Progenitor cell of endocrine pancreas (in vitro differentiated cells): ENCODE results near the gene MVB12B. TPM values are rescaled to one million over a fixed set of nuclear protein-coding genes. Genes with fewer than 3 reads are reported as not detected.

Source experiments
- DNase-seq: peaks from one replicate; pipeline ENCODE4 v3.0.0; 2021; ENCODE audit warnings: low spot score; ENCODE audit not compliant: unreplicated experiment
- H3K27ac Mint-ChIP-seq: 2 replicates; pipeline ENCODE4 v1.8.0; 2021; ENCODE audit warnings: mild to moderate bottlenecking, moderate library complexity, mixed read lengths
- H3K27me3 Mint-ChIP-seq: 2 replicates; pipeline ENCODE4 v1.8.0; 2021; ENCODE audit warnings: mixed read lengths
- H3K36me3 Mint-ChIP-seq: 2 replicates; pipeline ENCODE4 v1.8.0; 2022; ENCODE audit warnings: mixed read lengths; ENCODE audit not compliant: insufficient read depth
- H3K4me1 Mint-ChIP-seq: 2 replicates; pipeline ENCODE4 v1.8.0; 2021; ENCODE audit warnings: low read depth, mixed read lengths
- H3K4me3 Mint-ChIP-seq: 2 replicates; pipeline ENCODE4 v1.8.0; 2021; ENCODE audit warnings: low read depth, mild to moderate bottlenecking, moderate library complexity, mixed read lengths
- H3K9me3 Mint-ChIP-seq: 2 replicates; pipeline ENCODE4 v1.8.0; 2021; ENCODE audit warnings: low read depth, mixed read lengths
- total RNA-seq: library from RNA; stranded (reverse); gene quantifications from 2 replicates; pipeline ENCODE4 v1.2.1, GENCODE V29; 2021
- TF ChIP-seq, protein P1 (sequence below): fragments of 200-600 bp; sonication (generic); IDR thresholded peaks from one replicate; pipeline ENCODE4 v1.5.0; 2021; ENCODE audit warnings: antibody characterized with exemption, mild to moderate bottlenecking; ENCODE audit not compliant: unreplicated experiment

The MVB12B gene
- total RNA-seq, 1 donor from 2014 or later = 34.6 TPM

DNA sequence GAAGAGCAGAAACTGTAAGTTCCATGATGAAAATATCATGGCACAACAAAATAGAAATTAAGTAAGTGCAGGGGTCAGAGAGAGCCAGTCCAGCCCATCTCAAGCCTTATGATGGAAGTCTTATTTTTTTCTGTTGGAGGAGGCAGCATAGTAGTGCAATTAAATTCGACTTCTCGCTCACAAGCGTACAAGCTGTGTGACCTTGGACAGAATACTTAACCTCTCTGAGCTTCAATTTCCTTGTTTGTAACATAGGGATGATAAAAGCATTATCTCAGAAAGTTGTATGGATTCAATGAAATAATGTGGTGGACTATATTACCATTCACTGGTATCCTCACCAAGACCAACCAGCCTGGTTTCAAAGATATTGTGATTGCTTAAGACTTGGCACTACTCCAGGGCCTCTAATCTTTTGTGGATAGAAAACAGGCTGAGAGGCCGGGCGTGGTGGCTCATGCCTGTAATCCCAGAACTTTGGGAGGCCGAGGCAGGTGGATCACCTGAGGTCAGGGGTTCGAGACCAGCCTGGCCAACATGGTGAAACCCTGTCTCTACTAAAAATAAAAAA is 26.8 kb upstream of the MVB12B start:
- no peak for DNase-seq
- H3K9me3 Mint-ChIP-seq = no peaks in the 10 kb centered on the region
- peaks cover 14% of the 10 kb centered on the region for H3K27me3 Mint-ChIP-seq
- H3K4me1 Mint-ChIP-seq = peaks cover 2% of the 10 kb centered on the region
- TF ChIP-seq, protein P1, sequence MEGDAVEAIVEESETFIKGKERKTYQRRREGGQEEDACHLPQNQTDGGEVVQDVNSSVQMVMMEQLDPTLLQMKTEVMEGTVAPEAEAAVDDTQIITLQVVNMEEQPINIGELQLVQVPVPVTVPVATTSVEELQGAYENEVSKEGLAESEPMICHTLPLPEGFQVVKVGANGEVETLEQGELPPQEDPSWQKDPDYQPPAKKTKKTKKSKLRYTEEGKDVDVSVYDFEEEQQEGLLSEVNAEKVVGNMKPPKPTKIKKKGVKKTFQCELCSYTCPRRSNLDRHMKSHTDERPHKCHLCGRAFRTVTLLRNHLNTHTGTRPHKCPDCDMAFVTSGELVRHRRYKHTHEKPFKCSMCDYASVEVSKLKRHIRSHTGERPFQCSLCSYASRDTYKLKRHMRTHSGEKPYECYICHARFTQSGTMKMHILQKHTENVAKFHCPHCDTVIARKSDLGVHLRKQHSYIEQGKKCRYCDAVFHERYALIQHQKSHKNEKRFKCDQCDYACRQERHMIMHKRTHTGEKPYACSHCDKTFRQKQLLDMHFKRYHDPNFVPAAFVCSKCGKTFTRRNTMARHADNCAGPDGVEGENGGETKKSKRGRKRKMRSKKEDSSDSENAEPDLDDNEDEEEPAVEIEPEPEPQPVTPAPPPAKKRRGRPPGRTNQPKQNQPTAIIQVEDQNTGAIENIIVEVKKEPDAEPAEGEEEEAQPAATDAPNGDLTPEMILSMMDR = no peak
- H3K27ac Mint-ChIP-seq = peak overlapping the region; percentile 29
- no peak overlapping the region for H3K4me3 Mint-ChIP-seq
- H3K36me3 Mint-ChIP-seq = no peaks in the 10 kb centered on the region

DNA sequence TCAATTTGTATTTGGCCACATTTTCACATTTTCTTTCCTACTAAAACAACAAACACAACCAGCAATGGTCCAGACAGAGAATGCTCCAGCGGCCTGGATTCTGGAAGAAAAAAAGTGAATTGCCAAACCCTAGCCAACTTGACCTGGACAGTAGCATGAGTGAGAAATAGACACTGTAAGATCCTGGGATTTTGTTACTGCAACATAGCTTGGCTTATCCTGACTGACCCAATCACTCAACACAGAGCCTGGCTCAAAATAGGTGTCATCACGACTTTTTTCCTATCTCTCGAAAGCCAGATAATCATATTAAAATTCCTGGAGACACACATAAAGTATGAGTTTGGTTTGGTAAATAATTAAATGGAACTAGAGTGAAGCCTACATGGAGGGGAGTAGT is 25.4 kb upstream of the MVB12B start:
- H3K4me1 Mint-ChIP-seq = peaks cover 2% of the 10 kb centered on the region

DNA sequence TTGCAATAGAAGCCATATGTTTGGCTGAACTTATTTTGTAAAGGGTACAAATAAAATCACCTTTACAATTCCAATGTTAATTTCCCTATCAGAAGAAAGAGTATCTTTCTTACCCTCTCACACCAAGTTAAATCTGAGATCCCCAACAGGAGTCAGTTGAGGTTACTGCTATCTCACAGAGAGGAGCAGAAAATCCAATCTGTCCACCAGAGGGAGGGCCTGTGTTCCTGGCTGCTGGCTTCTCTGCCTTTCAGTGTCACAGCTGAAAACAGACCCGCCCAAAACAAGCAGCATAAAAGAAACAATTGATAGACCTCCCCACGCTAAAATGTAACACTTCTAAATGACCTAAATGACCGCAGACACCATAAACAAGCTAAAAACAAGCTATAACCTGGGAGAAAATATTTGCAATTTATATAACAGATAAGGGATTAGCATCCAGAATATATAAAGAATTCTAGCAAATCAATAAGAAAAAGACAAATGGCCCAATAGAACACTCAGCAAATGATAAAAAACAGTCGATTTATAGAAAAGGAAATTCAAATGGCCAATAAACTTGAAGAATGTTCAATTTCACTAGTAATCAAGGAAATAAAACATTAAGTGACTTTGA is 24.5 kb upstream of the MVB12B start:
- TF ChIP-seq, protein P1 = peak; percentile 66
- H3K36me3 Mint-ChIP-seq = no peaks in the 10 kb centered on the region
- H3K27me3 Mint-ChIP-seq = peaks cover 10% of the 10 kb centered on the region
- no peaks in the 10 kb centered on the region for H3K9me3 Mint-ChIP-seq
- no peak for DNase-seq
- peaks cover 2% of the 10 kb centered on the region for H3K4me1 Mint-ChIP-seq
- no peak overlapping the region for H3K27ac Mint-ChIP-seq
- H3K4me3 Mint-ChIP-seq = no peak overlapping the region

More for the DNA sequence above, 25.4 kb upstream of the MVB12B start:
- TF ChIP-seq, protein P1 = no peak
- H3K27ac Mint-ChIP-seq = no peak overlapping the region
- no peak for DNase-seq
- peaks cover 7% of the 10 kb centered on the region for H3K27me3 Mint-ChIP-seq
- H3K36me3 Mint-ChIP-seq = no peaks in the 10 kb centered on the region
- no peaks in the 10 kb centered on the region for H3K9me3 Mint-ChIP-seq
- H3K4me3 Mint-ChIP-seq = no peak overlapping the region

DNA sequence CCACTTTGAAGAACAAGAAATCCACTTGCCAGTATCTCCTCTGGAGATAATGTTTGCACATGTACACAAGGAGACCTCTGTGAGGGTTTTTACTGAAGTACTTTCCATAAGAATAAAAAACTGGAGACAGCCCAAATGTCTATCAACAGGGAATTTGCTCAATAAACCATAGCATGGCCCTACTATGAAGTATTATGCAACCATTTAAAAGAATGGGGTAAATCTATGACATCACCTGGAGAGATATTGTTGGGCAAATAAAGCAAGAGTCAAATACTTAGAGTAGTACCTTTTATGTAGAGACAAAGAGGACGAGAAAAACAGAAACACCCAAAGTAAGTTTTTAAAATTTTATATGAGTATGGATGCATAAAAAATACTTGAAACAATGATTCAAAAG is 23.9 kb upstream of the MVB12B start:
- peaks cover 14% of the 10 kb centered on the region for H3K27me3 Mint-ChIP-seq
- H3K4me3 Mint-ChIP-seq = no peak overlapping the region
- TF ChIP-seq, protein P1 = no peak
- no peak for DNase-seq
- no peak overlapping the region for H3K27ac Mint-ChIP-seq
- H3K4me1 Mint-ChIP-seq = peaks cover 6% of the 10 kb centered on the region
- no peaks in the 10 kb centered on the region for H3K36me3 Mint-ChIP-seq
- H3K9me3 Mint-ChIP-seq = no peaks in the 10 kb centered on the region

DNA sequence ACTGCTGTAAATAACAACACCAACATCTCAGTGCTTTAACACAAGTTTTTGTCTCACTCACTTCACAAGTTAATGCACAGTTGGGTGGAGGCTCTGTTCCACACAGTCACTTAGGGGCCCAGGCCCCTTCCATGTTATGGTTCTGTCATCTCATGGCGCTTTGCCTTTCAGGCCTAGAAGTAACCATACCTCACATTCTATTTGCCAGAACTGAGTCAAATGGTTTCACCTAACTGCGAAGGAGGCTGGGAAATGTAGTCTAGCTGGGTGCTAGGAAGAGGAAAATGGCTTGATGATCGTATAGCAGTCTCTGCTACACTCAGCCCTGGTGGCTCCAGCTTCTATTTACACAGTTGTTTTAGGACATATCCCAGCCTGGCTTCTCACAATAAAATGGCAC is 23.1 kb upstream of the MVB12B start:
- Mint-ChIP-seq H3K4me1 (peaks cover 6% of the 10 kb centered on the region), H3K27ac (no peak overlapping the region), H3K9me3 (no peaks in the 10 kb centered on the region), H3K27me3 (peaks cover 12% of the 10 kb centered on the region), H3K36me3 (no peaks in the 10 kb centered on the region), H3K4me3 (no peak overlapping the region)
- TF ChIP-seq, protein P1 = no peak
- DNase-seq = no peak
